Measurements from ENCODE around the gene FSTL5.

GRCh38 chr4:161883157-161883556 is 280.6 kb downstream of the FSTL5 start:
- TF ChIP-seq SP1 (IDR thresholded peaks at IDR 0.05; ENCODE audit: low read depth, low read length): no peak
- no peak for TF ChIP-seq CHD2 (IDR thresholded peaks at IDR 0.05; ENCODE audit: borderline replicate concordance, low read depth, low read length)
- TF ChIP-seq RCOR1 (conservative IDR thresholded peaks at IDR 0.05; ENCODE audit: low read depth, low read length): no peak

Measured in GM12878 (cell line).